H1 (cell line): ENCODE measurements around the gene WDCP. TPM values are rescaled to one million over a fixed set of nuclear protein-coding genes. Genes with fewer than 3 reads are reported as not detected.

Experiments used
- CTCF ChIA-PET: fragments of 300-600 bp; sonication (Branson Sonifier 250); formaldehyde crosslinking; loops from one replicate; lab custom pipeline; 2021; ENCODE audit not compliant: partially characterized antibody; lab: Charles Lee
- POLR2A ChIA-PET: fragments of 300-600 bp; sonication (Branson Sonifier 250); formaldehyde crosslinking; loops from one replicate; lab custom pipeline; 2021; ENCODE audit warnings: inconsistent platforms; ENCODE audit not compliant: partially characterized antibody; lab: Charles Lee
- DNase-seq, 2 experiments: peaks; one replicate each; pipeline versions ENCODE4 v3.0.0 to v3.0.0-alpha.2; 2010 to 2022; ENCODE audit warnings: low spot score in 2 of 2, low read depth in 1 of 2, mixed read lengths in 1 of 2
- FAIRE-seq: peaks from 2 replicates; lab custom pipeline; 2011; peaks lifted over from hg19 to GRCh38; lab: Jason Lieb, UNC
- H2AFZ ChIP-seq: 2 replicates; pipeline ENCODE4 v1.8.1; 2012; ENCODE audit warnings: low read length, inconsistent platforms
- H2AK5ac ChIP-seq: 2 replicates; pipeline ENCODE4 v1.6.1; 2013; ENCODE audit warnings: low read depth, low read length
- H2BK120ac ChIP-seq: replicated peaks from 2 replicates; pipeline ENCODE3; 2013; ENCODE audit warnings: low read depth, low read length, inconsistent platforms
- H2BK12ac ChIP-seq: 2 replicates; pipeline ENCODE4 v1.6.1; 2013; ENCODE audit warnings: low read depth, low read length
- H2BK15ac ChIP-seq: 2 replicates; pipeline ENCODE4 v1.6.1; 2013; ENCODE audit warnings: low read length
- H2BK20ac ChIP-seq: 2 replicates; pipeline ENCODE4 v1.6.1; 2013; ENCODE audit warnings: low read length
- H2BK5ac ChIP-seq: 2 replicates; pipeline ENCODE4 v1.6.1; 2013; ENCODE audit warnings: low read depth, low read length
- H3K14ac ChIP-seq: 2 replicates; pipeline ENCODE4 v1.6.1; 2013; ENCODE audit warnings: inconsistent platforms; ENCODE audit not compliant: insufficient read length
- H3K18ac ChIP-seq: 2 replicates; pipeline ENCODE4 v1.6.1; 2013; ENCODE audit warnings: low read length; ENCODE audit errors: extremely low read depth
- H3K23ac ChIP-seq: 2 replicates; pipeline ENCODE4 v1.6.1; 2013; ENCODE audit warnings: inconsistent platforms; ENCODE audit not compliant: insufficient read length
- H3K23me2 ChIP-seq: 2 replicates; pipeline ENCODE4 v1.6.1; 2013; ENCODE audit warnings: low read depth, low read length
- H3K27ac ChIP-seq: 2 replicates; pipeline ENCODE4 v1.6.1; 2011; ENCODE audit warnings: low read depth, low read length, inconsistent platforms
- H3K27me3 ChIP-seq, 4 experiments: replicated peaks in 1 of 4; 1 replicate in 1 of 4; 2 replicates in 3 of 4; pipeline versions ENCODE4 v1.6.1 to v1.8.1; 2011 to 2013; ENCODE audit warnings: low read length in 3 of 4, mild to moderate bottlenecking in 3 of 4, inconsistent platforms in 2 of 4, mixed read lengths in 2 of 4, moderate library complexity in 1 of 4; ENCODE audit not compliant: control insufficient read depth in 3 of 4, insufficient read depth in 3 of 4; ENCODE audit errors: extremely low read depth in 1 of 4
- H3K36me3 ChIP-seq, 4 experiments: 2 replicates each; pipeline versions ENCODE4 v1.6.1 to v1.8.1; 2011 to 2013; ENCODE audit warnings: mild to moderate bottlenecking in 4 of 4, low read length in 3 of 4, moderate library complexity in 2 of 4, control low read depth in 1 of 4, inconsistent platforms in 1 of 4; ENCODE audit not compliant: insufficient read depth in 4 of 4, control insufficient read depth in 2 of 4
- H3K4ac ChIP-seq: replicated peaks from 2 replicates; pipeline ENCODE3; 2013; ENCODE audit warnings: low read length, low read depth, mixed read lengths, inconsistent platforms; ENCODE audit not compliant: insufficient read length
- H3K4me1 ChIP-seq, 4 experiments: replicated peaks in 1 of 4; 1 replicate in 1 of 4; 2 replicates in 3 of 4; pipeline versions ENCODE4 v1.6.1 to v1.8.1; 2011 to 2013; ENCODE audit warnings: low read length in 3 of 4, inconsistent platforms in 2 of 4, mixed read lengths in 1 of 4; ENCODE audit not compliant: insufficient read depth in 4 of 4, control insufficient read depth in 3 of 4
- H3K4me2 ChIP-seq, 2 experiments: 2 replicates each; pipeline versions ENCODE4 v1.6.1 to v1.8.1; 2011 to 2013; ENCODE audit warnings: low read depth in 2 of 2, low read length in 2 of 2, control low read depth in 1 of 2, inconsistent platforms in 1 of 2, mild to moderate bottlenecking in 1 of 2; ENCODE audit not compliant: insufficient read depth in 1 of 2
- H3K4me3 ChIP-seq, 4 experiments: fragments of 200-600, 300-600 bp in 1 of 4; sonication (generic), shearing (Covaris generic), sonication (Bioruptor Twin) in 1 of 4; 2 replicates each; pipeline versions ENCODE4 v1.5.1 to v1.8.1; 2011 to 2016; ENCODE audit warnings: low read length in 4 of 4, low read depth in 3 of 4, control low read depth in 2 of 4, inconsistent platforms in 2 of 4, mild to moderate bottlenecking in 2 of 4, mixed read lengths in 1 of 4, moderate library complexity in 1 of 4; ENCODE audit not compliant: insufficient read depth in 2 of 4; ENCODE audit errors: extremely low read depth in 1 of 4
- H3K56ac ChIP-seq: replicated peaks from 2 replicates; pipeline ENCODE3; 2013; ENCODE audit warnings: low read depth, mild to moderate bottlenecking, mixed read lengths, low read length, inconsistent platforms; ENCODE audit not compliant: insufficient read length
- H3K79me1 ChIP-seq: 2 replicates; pipeline ENCODE4 v1.6.1; 2013; ENCODE audit warnings: low read depth, low read length, control low read depth
- H3K79me2 ChIP-seq, 2 experiments: 2 replicates each; pipeline versions ENCODE4 v1.6.1 to v1.8.1; 2012 to 2013; ENCODE audit warnings: low read length in 2 of 2, mild to moderate bottlenecking in 2 of 2, inconsistent platforms in 1 of 2; ENCODE audit not compliant: insufficient read depth in 2 of 2, control insufficient read depth in 1 of 2
- H3K9ac ChIP-seq, 4 experiments: replicated peaks in 1 of 4; 1 replicate in 1 of 4; 2 replicates in 3 of 4; pipeline versions ENCODE4 v1.6.1 to v1.8.1; 2011 to 2013; ENCODE audit warnings: low read depth in 3 of 4, low read length in 3 of 4, control low read depth in 2 of 4, mild to moderate bottlenecking in 2 of 4, moderate library complexity in 2 of 4, inconsistent platforms in 1 of 4; ENCODE audit errors: extremely low read depth in 1 of 4
- H3K9me3 ChIP-seq, 2 experiments: 2 replicates each; pipeline versions ENCODE4 v1.6.1 to v1.8.1; 2012 to 2013; ENCODE audit warnings: mild to moderate bottlenecking in 2 of 2, moderate library complexity in 2 of 2, control low read depth in 1 of 2, inconsistent platforms in 1 of 2, low read depth in 1 of 2, low read length in 1 of 2, mixed read lengths in 1 of 2; ENCODE audit not compliant: insufficient read depth in 2 of 2
- H4K20me1 ChIP-seq, 2 experiments: replicated peaks in 1 of 2; 2 replicates each; pipeline versions ENCODE3 to v1.8.1; 2011 to 2013; ENCODE audit warnings: inconsistent platforms in 2 of 2, low read length in 2 of 2, mild to moderate bottlenecking in 1 of 2; ENCODE audit not compliant: insufficient read depth in 2 of 2, control insufficient read depth in 1 of 2
- H4K5ac ChIP-seq: 2 replicates; pipeline ENCODE4 v1.6.1; 2013; ENCODE audit warnings: low read length, low read depth, mixed read lengths, inconsistent platforms; ENCODE audit not compliant: insufficient read length
- H4K8ac ChIP-seq: 2 replicates; pipeline ENCODE4 v1.8.0; 2013; ENCODE audit warnings: mild to moderate bottlenecking, moderate library complexity, low read length, inconsistent platforms; ENCODE audit not compliant: insufficient read depth; ENCODE audit errors: extremely low read depth
- H4K91ac ChIP-seq: replicated peaks from 2 replicates; pipeline ENCODE3; 2013; ENCODE audit warnings: low read length, mixed read lengths, inconsistent platforms; ENCODE audit not compliant: insufficient read length
- FOSL1 ChIP-seq: IDR thresholded peaks from 2 replicates; pipeline ENCODE4 v1.6.1; 2011; ENCODE audit warnings: mild to moderate bottlenecking, low read depth, low read length, moderate library complexity; ENCODE audit not compliant: insufficient read depth
- SP1 ChIP-seq: IDR thresholded peaks from 2 replicates; pipeline ENCODE4 v1.6.1; 2011; ENCODE audit warnings: low read depth, low read length
- TAF1 ChIP-seq: IDR thresholded peaks from 2 replicates; pipeline ENCODE4 v1.6.1; 2011; ENCODE audit warnings: mild to moderate bottlenecking, low read depth, low read length
- WGBS, 2 experiments: shearing (Covaris generic) in 1 of 2; methylation state at CpG; one replicate each; pipeline versions ENCODE4 v1.1.6 to v1.1.7; 2013 to 2015; ENCODE audit warnings: low lambda C conversion rate in 2 of 2, mixed read lengths in 2 of 2, inconsistent platforms in 1 of 2, low coverage in 1 of 2, missing lambda C conversion rate in 1 of 2; ENCODE audit not compliant: insufficient replicate concordance in 2 of 2, insufficient coverage in 1 of 2, insufficient read length in 1 of 2; ENCODE audit errors: extremely low coverage in 1 of 2, missing lambda C conversion rate in 1 of 2; 5-methylcytosine and 5-hydroxymethylcytosine counted together
- polyA plus RNA-seq, 7 experiments: library from polyadenylated mRNA; depleted of rRNA in 3 of 7; stranded (reverse) in 5 of 7; unstranded in 2 of 7; fragments of >200 nt in 5 of 7; fragments of 200-250 nt in 2 of 7; gene quantifications; 1 replicate in 5 of 7; 2 replicates in 1 of 7; 4 replicates in 1 of 7; pipeline versions ENCODE4 v1.2.1 to v1.2.3, GENCODE V29; 2011 to 2013; ENCODE audit warnings: missing spikeins in 2 of 7, mixed read lengths in 2 of 7
- total RNA-seq: library from RNA; stranded (reverse); fragmentation: NEBNext Ultra II Directional; extraction: Animal tissue kit (Norgen Biotek cat#: 25700); gene quantifications from 2 replicates; pipeline ENCODE4 v1.2.1, GENCODE V29; 2021
- TF ChIP-seq, protein P1 (sequence below): IDR thresholded peaks from 2 replicates; pipeline ENCODE4 v1.6.1; 2011; ENCODE audit warnings: low read length, improper control_type of control experiment
- TF ChIP-seq, protein P2 (sequence below): IDR thresholded peaks from 2 replicates; pipeline ENCODE4 v1.6.1; 2012; ENCODE audit warnings: low read length, inconsistent platforms

WDCP gene
- total and polyA plus RNA-seq, 2 of the 8 experiments (the other 6 are each of a cell fraction or from before 2014, with no cell fraction given) = 19.2 to 40.1 TPM

DNA sequence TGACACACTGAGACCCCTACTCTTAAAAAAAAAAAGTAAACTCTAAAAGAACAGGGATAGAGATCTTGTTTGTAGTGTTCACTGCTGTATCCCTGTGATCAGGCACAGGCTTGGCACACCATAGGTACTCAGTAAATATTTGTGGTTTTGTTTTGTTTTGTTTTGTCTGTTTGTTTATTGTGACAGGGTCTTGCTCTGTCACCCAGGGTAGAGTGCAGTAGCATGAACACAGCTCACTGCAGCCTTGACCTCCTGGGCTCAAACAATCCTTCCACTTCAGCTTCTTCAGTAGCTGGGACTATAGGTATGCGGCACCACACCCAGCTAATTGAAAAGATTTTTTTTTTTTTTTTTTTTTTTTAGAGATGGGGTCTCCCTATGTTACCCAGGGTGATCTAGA lies 5.8 kb upstream of the WDCP start:
- FAIRE-seq = no peak

More for the DNA sequence above, 5.8 kb upstream of the WDCP start:
- peaks cover 4% of the 10 kb centered on the region; the same call in 1 of the 2 replicates for H3K23me2 ChIP-seq
- no peak overlapping the region for H3K4me3 ChIP-seq
- POLR2A ChIA-PET = interaction anchor here (0.7 to 1.8 kb wide), 5 partner anchors 14 to 294 kb away, joined by 3 to 5 read pairs (median 4); no protein-coding TSS in a partner anchor
- no peak overlapping the region for H3K23ac ChIP-seq
- H3K4me2 ChIP-seq = no peak overlapping the region
- no peak overlapping the region for H3K56ac ChIP-seq
- H3K79me1 ChIP-seq = no peaks in the 10 kb centered on the region
- H3K36me3 ChIP-seq = peaks cover 0 to 8% (median 0%) of the 10 kb centered on the region in 4 experiments; a peak in 1 of 8 replicates
- 0 out of 4 replicates have a peak, but pooled peaks cover 0 to 6% of the 10 kb centered on the region in 2 experiments for H3K79me2 ChIP-seq
- no peak overlapping the region for H3K18ac ChIP-seq
- H3K4me1 ChIP-seq = peaks cover 0 to 8% (median 4%) of the 10 kb centered on the region in 4 experiments; a peak in 4 of 7 replicates
- CTCF ChIA-PET = interaction anchor here (0.8 to 3.9 kb wide), 3 partner anchors 8 to 31 kb away, joined by 3 to 27 read pairs (median 4); partner anchors contain the start of gene TP53I3
- no peak overlapping the region for H2BK20ac ChIP-seq
- H3K9me3 ChIP-seq = no peaks in the 10 kb centered on the region
- H2BK120ac ChIP-seq = no peak overlapping the region
- DNase-seq = no peak
- no peak overlapping the region for H2AK5ac ChIP-seq
- no peak overlapping the region for H2AFZ ChIP-seq
- no peak overlapping the region for H4K8ac ChIP-seq
- no peak overlapping the region for H2BK12ac ChIP-seq
- no peak overlapping the region for H4K91ac ChIP-seq
- TF ChIP-seq FOSL1 (no peak), TAF1 (no peak), SP1 (no peak)
- TF ChIP-seq, protein P1, sequence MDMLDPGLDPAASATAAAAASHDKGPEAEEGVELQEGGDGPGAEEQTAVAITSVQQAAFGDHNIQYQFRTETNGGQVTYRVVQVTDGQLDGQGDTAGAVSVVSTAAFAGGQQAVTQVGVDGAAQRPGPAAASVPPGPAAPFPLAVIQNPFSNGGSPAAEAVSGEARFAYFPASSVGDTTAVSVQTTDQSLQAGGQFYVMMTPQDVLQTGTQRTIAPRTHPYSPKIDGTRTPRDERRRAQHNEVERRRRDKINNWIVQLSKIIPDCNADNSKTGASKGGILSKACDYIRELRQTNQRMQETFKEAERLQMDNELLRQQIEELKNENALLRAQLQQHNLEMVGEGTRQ = no peak
- TF ChIP-seq, protein P2, sequence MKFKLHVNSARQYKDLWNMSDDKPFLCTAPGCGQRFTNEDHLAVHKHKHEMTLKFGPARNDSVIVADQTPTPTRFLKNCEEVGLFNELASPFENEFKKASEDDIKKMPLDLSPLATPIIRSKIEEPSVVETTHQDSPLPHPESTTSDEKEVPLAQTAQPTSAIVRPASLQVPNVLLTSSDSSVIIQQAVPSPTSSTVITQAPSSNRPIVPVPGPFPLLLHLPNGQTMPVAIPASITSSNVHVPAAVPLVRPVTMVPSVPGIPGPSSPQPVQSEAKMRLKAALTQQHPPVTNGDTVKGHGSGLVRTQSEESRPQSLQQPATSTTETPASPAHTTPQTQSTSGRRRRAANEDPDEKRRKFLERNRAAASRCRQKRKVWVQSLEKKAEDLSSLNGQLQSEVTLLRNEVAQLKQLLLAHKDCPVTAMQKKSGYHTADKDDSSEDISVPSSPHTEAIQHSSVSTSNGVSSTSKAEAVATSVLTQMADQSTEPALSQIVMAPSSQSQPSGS = no peak
- 100% methylated on average over 1 of the region's 1 CpG; no CpG with 5 or more reads in 1 of the 2 experiments for WGBS, 2 experiments
- no peak overlapping the region for H3K27ac ChIP-seq
- H3K4ac ChIP-seq = no peak overlapping the region
- no peak overlapping the region for H3K9ac ChIP-seq
- no peak overlapping the region for H3K14ac ChIP-seq
- H2BK5ac ChIP-seq = no peak overlapping the region
- H3K27me3 ChIP-seq = no peaks in the 10 kb centered on the region
- no peak overlapping the region for H4K5ac ChIP-seq
- H2BK15ac ChIP-seq = no peak overlapping the region
- peaks cover 2 to 4% of the 10 kb centered on the region in 2 experiments for H4K20me1 ChIP-seq
